Measurements from ENCODE around the gene TCF15. TPM values are rescaled to one million over a fixed set of nuclear protein-coding genes. Genes with fewer than 3 reads are reported as not detected.

TCF15 gene
- total and polyA plus RNA-seq, 2 of the 13 experiments (the other 11 are each of a cell fraction or from before 2014, with no cell fraction given): not detected

DNA sequence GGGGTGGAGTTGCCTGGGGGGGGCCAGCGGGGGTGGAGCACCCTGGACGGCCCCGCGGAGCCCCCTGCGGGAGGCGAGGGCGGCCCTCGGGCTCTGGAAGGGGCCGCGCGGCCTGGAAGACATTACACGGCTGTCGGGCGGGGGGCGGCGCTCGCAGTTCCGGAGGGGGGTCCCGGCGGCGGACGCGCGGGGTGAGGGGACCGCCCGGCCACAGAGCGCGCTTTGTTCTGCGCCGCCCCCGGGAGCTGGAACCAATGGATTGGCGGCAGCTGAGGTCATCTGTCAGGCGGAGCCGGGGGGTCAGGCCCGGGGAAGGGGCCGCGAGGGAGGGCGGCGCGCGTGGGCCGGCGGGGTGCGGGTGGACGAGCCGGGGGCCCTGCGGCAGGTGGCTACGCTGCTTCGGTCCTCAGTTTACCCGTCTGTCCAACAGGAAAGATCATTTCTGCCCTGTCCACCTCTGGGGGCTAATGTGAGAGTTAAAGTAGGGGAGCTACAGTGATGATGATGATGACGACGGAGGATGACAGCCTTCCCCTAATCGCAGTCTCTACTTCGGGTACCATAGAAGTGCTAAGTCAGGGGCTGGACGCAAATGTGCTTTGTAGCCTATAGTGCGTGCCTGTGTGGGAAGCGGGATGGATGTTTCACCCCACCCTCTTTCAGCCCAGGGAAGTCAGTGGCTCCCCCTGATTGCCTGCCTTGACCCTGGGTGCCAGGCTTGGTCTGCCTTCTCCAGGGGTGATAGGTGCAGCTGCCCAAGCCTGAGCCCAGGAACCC, 32.5 kb upstream of the TCF15 start (continued):
- TF ChIP-seq ZNF276 (CRISPR knock-in tag; IDR thresholded peaks at IDR 0.05; ENCODE audit: low read depth) (no peak), SRF (IDR thresholded peaks at IDR 0.05; ENCODE audit: low read depth, low read length) (no peak), ZNF549 (CRISPR knock-in tag; IDR thresholded peaks at IDR 0.05) (peak; percentile 75; the same call in 1 of the 2 replicates), REPIN1 (CRISPR knock-in tag; IDR thresholded peaks at IDR 0.05; ENCODE audit: borderline replicate concordance, low read depth) (peak; percentile 39; the same call in 1 of the 2 replicates), KLF6 (CRISPR knock-in tag; IDR thresholded peaks at IDR 0.05) (peak; percentile 59; the same call in 1 of the 2 replicates), CAMTA2 (CRISPR knock-in tag; IDR thresholded peaks at IDR 0.05; ENCODE audit: borderline replicate concordance) (peak; percentile 70), SALL1 (CRISPR knock-in tag; IDR thresholded peaks at IDR 0.05) (peak; percentile 73), ZNF3 (CRISPR knock-in tag; IDR thresholded peaks at IDR 0.05) (no peak), ZNF577 (CRISPR knock-in tag; IDR thresholded peaks at IDR 0.05; ENCODE audit: borderline replicate concordance, low read depth) (no peak), ZNF773 (CRISPR knock-in tag; IDR thresholded peaks at IDR 0.05; ENCODE audit: borderline replicate concordance) (0 out of 2 replicates have a peak, but pooled peaks have one; percentile 45), ZNF557 (CRISPR knock-in tag; IDR thresholded peaks at IDR 0.05) (0 out of 2 replicates have a peak, but pooled peaks have one; percentile 49), MTF2 (CRISPR knock-in tag; IDR thresholded peaks at IDR 0.05; ENCODE audit: borderline replicate concordance) (no peak), PREB (CRISPR knock-in tag; IDR thresholded peaks at IDR 0.05) (no peak), POLR2G (IDR thresholded peaks at IDR 0.05; ENCODE audit: low read depth, low read length) (0 out of 2 replicates have a peak, but pooled peaks have one; percentile 30), ZNF24 (IDR thresholded peaks at IDR 0.05) (no peak), MAFK (conservative IDR thresholded peaks at IDR 0.05 in 1 of 2, IDR thresholded peaks at IDR 0.05 in 1 of 2; ENCODE audit: low read length in 2 of 2) (peak in 1 of 2 experiments; percentile 46; a peak in 1 of 4 replicates)
- TF ChIP-seq, protein P1, sequence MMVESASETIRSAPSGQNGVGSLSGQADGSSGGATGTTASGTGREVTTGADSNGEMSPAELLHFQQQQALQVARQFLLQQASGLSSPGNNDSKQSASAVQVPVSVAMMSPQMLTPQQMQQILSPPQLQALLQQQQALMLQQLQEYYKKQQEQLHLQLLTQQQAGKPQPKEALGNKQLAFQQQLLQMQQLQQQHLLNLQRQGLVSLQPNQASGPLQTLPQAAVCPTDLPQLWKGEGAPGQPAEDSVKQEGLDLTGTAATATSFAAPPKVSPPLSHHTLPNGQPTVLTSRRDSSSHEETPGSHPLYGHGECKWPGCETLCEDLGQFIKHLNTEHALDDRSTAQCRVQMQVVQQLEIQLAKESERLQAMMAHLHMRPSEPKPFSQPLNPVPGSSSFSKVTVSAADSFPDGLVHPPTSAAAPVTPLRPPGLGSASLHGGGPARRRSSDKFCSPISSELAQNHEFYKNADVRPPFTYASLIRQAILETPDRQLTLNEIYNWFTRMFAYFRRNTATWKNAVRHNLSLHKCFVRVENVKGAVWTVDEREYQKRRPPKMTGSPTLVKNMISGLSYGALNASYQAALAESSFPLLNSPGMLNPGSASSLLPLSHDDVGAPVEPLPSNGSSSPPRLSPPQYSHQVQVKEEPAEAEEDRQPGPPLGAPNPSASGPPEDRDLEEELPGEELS (CRISPR knock-in tag; IDR thresholded peaks at IDR 0.05): peak; percentile 64

All from HepG2 (cell line).